HS-5 (cell line): ENCODE data around the gene VPS37B.
"Not testable (repeated sequence)": the region's sequence is repeated elsewhere in the genome, so short reads cannot be mapped to it uniquely, and the experiment has no call there.

Experiments used
- DNase-seq: peaks from one replicate; pipeline ENCODE4 v3.0.0-alpha.2; 2012; ENCODE audit warnings: low read depth

The VPS37B gene

DNA sequence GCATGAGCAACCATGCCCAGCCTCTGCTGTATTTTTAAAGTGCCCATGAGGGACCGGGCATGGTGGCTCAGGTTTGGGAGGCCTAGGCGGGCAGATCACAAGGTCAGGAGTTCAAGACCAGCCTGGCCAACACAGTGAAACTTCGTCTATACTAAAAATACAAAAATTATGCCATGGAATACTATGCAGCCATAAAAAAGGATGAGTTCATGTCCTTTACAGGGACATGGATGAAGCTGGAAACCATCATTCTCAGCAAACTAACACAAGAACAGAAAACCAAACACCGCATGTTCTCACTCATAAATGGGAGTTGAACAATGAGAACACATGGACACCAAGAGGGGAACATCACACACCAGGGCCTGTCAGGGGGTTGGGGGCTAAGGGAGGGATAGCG, 9.3 kb upstream of the VPS37B start:
- not testable (repeated sequence) for DNase-seq

DNA sequence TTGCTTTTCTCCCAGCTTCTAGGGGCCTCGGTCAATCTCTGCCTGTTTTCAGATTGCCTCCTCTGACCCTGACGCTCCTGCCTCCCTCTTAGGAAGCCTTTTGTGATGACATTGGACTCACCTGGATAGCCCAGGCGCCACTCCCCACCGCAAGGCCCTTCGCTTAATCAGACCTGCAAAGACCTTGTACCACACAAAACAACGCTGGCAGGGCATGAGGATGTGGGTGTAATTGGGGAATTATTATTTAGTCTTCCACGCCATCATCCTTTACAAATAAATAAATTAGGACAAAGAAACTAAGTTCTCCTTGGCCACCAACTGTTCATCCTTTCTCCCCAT, 7.7 kb upstream of the VPS37B start:
- DNase-seq = no peak

DNA sequence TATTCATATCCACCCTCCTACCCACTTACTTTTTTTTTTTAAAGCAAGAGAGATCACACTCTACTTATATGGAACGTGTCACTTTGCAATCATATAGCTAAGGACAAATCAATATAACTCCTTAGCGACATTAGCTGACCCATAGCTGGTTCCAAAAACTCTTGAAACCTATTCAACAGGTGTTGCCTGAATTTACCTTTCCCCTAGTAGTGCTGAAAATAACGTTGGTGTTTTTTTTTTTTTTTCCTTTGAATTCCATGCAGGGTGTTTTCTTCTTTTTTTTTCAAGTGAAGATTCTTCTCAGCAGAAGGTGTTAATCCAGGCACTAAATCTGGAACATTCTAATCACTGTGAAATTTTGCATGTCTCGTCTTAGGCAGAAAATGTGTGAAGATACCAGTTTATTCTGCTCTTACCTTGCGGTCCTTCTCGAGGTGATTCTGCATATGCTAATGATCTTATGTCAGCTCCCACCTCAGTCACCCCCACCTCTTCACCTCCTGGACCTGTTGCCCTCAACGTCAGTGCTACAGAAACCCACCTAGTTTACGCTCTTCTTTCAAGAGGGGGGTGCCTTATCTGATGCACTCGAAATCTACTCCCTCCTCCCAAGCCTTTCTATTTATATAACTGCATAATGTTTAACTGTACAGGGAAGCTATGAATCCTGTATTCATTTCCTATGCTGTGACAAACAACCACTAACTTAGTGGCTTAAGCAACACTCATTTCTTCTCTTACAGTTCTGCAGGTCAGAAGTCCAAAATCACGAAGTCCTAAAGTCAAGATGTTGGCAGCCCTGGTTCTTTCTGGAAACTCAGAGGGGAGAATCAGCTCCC, 7.1 kb upstream of the VPS37B start:
- no peak for DNase-seq

DNA sequence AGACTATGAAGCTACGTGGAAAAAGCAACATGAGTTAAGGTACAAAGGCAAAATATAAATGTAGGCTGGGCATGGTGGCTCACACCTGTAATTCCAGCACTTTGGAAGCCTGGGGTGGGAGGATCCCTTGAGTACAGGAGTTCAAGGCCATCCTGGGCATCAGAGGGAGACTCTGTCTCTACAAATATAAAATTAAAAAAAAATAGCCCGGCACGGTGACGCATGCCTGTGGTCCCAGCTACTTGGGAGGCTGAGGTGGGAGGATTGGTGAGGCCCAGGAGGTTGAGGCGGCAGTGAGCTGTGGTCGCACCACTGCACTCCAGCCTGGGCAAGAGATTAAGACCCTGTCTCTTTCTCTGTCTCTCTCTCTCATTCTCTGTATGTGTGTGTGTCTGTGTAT, 4.0 kb upstream of the VPS37B start:
- no peak for DNase-seq

- no peak for DNase-seq
Measured at GRCh38 chr12:122896662-122897061, 738 bp upstream of the VPS37B start.

DNA sequence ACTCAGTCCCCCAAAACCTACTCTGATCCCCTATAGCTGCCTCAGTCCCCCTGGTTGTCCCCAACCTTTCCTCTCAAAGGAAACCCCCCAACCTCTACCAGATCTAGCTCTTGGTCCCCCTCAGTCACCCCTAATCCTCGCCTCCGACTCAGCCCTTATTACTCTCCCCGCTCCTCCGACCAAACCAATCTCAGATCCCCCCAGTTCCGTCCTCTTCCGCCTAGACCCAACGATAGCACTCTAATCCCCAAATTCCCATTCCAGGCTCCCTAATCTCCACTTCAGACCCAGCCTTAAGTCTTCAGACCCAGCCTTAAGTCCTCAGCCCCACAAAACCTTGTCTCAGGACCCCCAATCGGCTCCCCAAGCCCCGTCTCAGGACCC, 612 bp downstream of the VPS37B start:
- DNase-seq = no peak

DNA sequence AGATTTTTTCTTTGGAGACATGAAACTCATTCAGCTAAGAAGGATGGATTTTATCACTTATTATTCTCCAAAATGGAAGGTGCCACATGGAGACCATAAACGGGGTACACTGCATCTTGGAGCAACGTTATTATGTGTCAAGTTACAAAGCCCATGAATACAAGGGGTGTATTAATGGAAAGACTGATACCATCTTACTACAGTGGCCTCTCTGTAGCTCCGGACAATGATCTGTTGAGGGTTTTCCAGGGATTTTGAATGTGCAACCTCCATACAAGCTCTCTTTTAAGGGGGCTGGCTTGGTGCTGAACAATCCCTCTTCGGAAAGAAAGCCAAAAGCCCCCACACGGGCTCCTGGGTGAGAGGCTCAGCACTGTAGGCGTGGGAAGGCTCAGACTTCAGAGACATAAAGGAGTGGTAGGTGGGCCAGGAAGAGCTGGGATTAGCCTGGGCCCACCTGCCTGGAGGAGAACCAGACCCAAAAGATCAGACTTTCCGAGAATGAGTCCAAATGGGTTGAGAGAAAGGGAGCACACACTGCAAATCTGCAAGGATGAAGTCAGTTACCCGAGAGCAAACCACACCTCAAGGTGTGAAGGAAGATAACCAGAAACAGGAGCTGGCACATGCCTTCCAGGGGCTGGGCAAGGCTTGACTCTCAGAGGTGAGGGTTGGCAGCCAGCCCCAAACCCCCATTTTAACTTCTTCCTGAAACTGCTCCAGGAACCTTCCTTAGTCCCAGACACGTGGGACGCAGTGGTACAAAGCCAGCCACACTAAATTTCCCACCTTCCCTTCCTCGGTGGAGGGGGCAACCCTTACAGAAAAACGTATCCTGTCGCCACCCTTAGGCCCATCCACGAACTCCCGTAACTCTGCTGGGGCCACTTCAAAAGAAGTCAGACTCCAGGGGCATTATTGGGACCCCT, 1.5 kb downstream of the VPS37B start:
- no peak for DNase-seq

GRCh38 chr12:122893208-122894153, 2.4 kb downstream of the VPS37B start:
- no peak for DNase-seq

DNA sequence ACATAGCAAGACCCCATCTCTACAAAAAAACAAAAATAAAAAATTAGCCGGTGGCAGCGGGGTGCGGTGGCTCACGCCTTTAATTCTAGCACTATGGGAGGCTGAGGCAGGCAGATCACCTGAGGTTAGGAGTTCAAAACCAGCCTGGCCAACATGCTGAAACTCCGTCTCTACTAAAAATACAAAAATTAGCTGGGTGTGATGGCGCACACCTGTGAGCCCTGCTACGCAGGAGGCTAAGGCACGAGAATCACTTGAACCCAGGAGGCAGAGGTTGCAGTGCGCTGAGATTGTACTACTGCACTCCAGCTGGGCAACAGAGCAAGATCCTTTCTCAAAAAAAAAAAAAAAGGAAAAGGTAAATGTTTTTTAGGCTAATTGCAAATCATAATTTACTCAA, 3.2 kb downstream of the VPS37B start:
- not testable (repeated sequence) for DNase-seq

DNA sequence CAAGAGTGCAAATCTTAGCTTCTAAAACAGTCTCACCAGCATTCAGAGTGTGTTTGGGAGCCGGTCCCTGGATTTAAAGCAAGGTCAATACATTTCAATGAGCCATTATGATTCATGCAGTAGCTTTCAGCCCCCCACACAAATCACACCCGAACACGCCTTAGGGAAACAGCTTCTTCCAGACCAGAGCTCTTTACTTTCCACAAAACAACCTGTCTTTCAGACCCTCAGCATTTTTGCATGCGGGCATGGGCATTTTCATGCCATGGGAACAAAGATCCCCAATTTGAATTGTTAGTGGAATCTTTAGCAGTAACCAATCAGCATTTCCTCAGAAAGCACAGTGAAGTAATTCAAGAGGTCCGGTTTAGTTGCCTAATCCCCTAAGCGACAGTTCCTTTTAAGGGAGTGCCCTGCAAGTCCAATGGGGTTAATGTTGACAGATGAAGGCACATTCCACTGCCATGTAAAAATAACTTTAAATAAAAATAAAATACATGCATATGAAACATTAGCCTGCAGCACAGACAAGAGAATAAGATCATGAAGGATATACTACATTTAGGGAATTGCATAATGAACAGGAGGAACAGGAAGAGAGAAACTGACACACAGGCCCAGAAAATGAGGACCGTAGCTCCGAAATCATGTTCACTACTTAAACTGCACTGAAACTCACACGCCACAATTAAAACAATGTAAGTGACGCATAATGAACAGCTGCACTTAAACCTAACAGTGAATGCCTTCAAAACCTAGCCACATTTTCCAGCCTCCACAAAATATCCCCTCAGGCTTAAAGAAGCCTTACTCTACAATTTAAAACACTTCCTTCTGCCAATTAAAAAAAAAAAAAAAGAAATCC, 4.0 kb downstream of the VPS37B start:
- no peak for DNase-seq

DNA sequence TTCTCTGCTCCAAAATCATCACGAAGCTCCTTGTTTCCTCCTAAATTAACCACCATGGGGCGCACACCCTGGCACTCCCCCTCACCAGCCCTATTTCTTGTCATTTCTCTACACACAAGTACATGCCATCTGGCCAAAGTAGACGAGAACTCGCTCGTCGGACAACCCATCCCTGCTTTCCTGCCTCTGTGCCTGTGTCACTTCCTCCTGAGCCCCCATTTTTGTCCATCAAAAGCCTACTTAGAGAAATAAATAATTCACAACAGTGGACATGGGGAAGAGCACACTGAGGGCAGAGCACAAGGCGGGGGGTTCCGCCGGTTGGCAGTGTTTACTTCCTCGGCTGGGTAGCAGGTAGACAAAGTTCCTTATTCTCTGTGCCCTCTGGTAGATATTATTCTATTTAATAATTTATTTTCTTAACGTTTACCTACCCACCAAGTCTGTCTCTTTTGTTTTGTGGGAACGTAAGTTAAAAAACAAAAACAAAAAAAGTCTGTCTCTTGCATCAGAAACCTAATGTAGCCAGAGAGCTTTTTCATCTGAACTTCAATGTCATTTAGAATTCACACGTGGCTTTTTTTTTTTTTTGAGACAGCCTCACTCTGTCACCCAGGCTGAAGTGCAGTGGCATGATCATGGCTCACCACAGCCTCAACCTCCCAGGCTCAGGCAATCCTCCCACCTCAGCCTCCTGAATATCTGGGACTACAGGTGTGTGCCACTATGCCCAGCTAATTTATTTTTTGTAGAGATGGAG, 6.0 kb downstream of the VPS37B start:
- DNase-seq = no peak

GRCh38 chr12:122888232-122888752, 7.6 kb downstream of the VPS37B start:
- DNase-seq = no peak

- no peak for DNase-seq
Measured at GRCh38 chr12:122887819-122888212, 8.1 kb downstream of the VPS37B start.

- no peak for DNase-seq
Measured at GRCh38 chr12:122886851-122887818, 8.8 kb downstream of the VPS37B start.

- DNase-seq = no peak
Measured at GRCh38 chr12:122886161-122886560, 9.8 kb downstream of the VPS37B start.

- DNase-seq = no peak
Measured at GRCh38 chr12:122884860-122885259, 11.1 kb downstream of the VPS37B start.

DNA sequence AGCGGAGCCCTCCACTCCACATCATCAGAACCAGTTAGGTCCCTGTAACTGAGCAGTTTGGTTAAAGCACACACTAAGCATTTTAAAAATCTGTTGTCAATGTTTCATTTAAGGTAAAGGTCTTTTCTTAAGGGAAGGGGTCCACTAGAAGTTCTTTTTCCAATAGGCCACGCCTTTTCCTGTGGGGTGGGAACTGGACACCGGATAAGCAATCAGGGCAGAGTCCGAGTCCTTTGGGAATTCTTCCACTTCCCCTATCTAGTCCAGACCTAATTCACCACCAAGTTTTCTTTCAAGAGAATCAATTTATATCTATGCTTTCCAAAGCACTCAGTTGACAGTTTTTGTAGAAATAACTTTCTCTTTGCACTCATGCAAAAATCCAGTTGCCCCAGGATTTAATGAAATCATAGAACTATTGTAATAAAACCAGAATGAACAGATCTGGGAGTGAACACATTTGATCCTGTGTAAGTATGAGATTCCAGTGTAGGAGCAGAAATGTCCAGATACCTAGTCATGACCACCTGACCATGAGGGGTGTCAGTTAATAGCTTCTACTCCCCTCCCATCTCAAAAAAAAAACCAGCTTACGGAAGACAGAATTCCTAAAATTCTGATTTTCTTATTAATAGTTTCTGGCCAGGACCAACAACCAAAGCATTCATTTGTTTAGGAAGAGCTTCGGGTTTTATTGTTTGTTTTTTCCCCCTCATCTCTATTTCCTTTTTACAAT, 11.7 kb downstream of the VPS37B start:
- DNase-seq = no peak

DNA sequence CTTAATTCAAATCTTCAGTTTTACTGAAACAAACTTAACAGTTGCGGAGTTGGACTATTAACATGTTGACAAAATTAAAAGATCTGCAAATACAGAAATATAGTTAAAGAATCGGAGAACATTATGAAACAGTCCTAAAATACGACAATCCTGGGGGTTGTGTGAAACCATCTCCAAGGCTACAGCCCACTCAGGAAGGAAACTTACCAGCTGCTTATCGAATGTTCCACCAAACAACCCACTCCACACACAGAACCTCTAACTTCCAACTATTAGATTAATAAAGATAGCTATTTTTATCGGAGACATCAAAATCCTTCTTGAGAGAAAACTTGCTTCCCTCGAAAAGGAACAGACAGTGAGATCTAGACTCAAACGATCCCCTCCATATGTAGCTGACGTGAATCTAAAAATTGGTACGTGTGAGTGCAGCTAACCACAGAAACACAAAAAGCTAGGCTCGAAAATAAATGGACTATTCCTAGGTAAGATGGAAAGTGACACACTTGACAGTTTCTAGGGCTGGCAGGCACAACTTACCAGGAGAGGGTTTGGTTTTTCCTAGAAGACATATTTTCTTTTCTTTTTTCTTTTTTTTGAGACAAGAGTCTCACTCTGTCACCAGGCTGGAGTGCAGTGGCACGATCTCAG, 12.9 kb downstream of the VPS37B start:
- DNase-seq = no peak
